GM21786 (cell line): Measurements from ENCODE around the gene DDC.

Experiments
- ATAC-seq: cut with Tn5 transposase; IDR thresholded peaks from one replicate; pipeline ENCODE4 v1.9.1; 2021; ENCODE audit not compliant: unreplicated experiment

The DDC gene

GRCh38 chr7:50418526-50419290, 146.5 kb downstream of the DDC start:
- ATAC-seq = no peak

- peak; percentile 89 for ATAC-seq
Observed at GRCh38 chr7:50418086-50418515, 147.1 kb downstream of the DDC start.

- ATAC-seq = peak; percentile 79
Observed at GRCh38 chr7:50416527-50417182, 148.6 kb downstream of the DDC start.

GRCh38 chr7:50415844-50416364, 149.3 kb downstream of the DDC start:
- no peak for ATAC-seq

GRCh38 chr7:50413561-50413960, 151.6 kb downstream of the DDC start:
- no peak for ATAC-seq

- ATAC-seq = no peak
Observed at GRCh38 chr7:50412973-50413372, 152.2 kb downstream of the DDC start.

- no peak for ATAC-seq
Observed at GRCh38 chr7:50411332-50411731, 153.9 kb downstream of the DDC start.

GRCh38 chr7:50409856-50410745, 155.1 kb downstream of the DDC start:
- peak; percentile 54 for ATAC-seq
